Vagina (tissue), 2 donors: ENCODE data around the gene CTSE. TPM values are rescaled to one million over a fixed set of nuclear protein-coding genes. Genes with fewer than 3 reads are reported as not detected.

Source experiments
- DNase-seq, 2 donors: peaks; one replicate each; pipeline ENCODE4 v3.0.0-alpha.2; 2017; ENCODE audit errors: extremely low spot score in 2 of 2
- H3K27ac ChIP-seq: fragments of 200-600 bp; sonication (generic); one replicate; pipeline ENCODE4 v1.5.1; 2019
- H3K27me3 ChIP-seq: fragments of 200-600 bp; sonication (generic); one replicate; pipeline ENCODE4 v1.5.1; 2019
- H3K36me3 ChIP-seq, 2 donors: fragments of 200-600 bp; sonication (generic); one replicate each; pipeline ENCODE4 v1.5.1; 2017 to 2019
- H3K4me1 ChIP-seq: fragments of 200-600 bp; sonication (generic); one replicate; pipeline ENCODE4 v1.5.1; 2019
- H3K4me3 ChIP-seq, 2 donors: fragments of 200-600 bp; sonication (generic); 1 replicate in 1 of 2; 2 replicates in 1 of 2; pipeline ENCODE4 v1.5.1; 2016 to 2019
- H3K9me3 ChIP-seq: fragments of 200-600 bp; sonication (generic); one replicate; pipeline ENCODE4 v1.5.1; 2019
- POLR2A ChIP-seq, 2 donors: fragments of 450-650 bp; IDR thresholded peaks; one replicate each; pipeline ENCODE4 v1.6.1; 2017; ENCODE audit warnings: antibody characterized with exemption in 2 of 2, mild to moderate bottlenecking in 2 of 2, moderate library complexity in 2 of 2
- POLR2AphosphoS5 ChIP-seq, 2 donors: sonication (generic); formaldehyde crosslinking; IDR thresholded peaks; one replicate each; pipeline ENCODE4 v1.9.0; 2017; ENCODE audit warnings: antibody characterized with exemption in 2 of 2, mild to moderate bottlenecking in 2 of 2, low read depth in 1 of 2; ENCODE audit not compliant: insufficient read depth in 1 of 2
- intact Hi-C: fragments of 100-400 bp; cut with DNase I; formaldehyde crosslinking; loops from one replicate; pipeline ENCODE4 v1.15.1; 2023
- total RNA-seq: library from RNA; depleted of rRNA; stranded (reverse); fragments of >200 nt; gene quantifications from one replicate; pipeline ENCODE4 v1.2.3, GENCODE V29; 2016
- TF ChIP-seq, protein P1 (sequence below), 3 experiments: fragments of 450-650 bp in 2 of 3; fragments of 200-600 bp in 1 of 3; sonication (generic) in 1 of 3; IDR thresholded peaks; one replicate each; pipeline ENCODE4 v1.5.1; 2017 to 2019; ENCODE audit warnings: antibody characterized with exemption in 3 of 3, mild to moderate bottlenecking in 2 of 3, moderate library complexity in 2 of 3

The CTSE gene
- total RNA-seq, 1 donor from 2014 or later: not detected

DNA sequence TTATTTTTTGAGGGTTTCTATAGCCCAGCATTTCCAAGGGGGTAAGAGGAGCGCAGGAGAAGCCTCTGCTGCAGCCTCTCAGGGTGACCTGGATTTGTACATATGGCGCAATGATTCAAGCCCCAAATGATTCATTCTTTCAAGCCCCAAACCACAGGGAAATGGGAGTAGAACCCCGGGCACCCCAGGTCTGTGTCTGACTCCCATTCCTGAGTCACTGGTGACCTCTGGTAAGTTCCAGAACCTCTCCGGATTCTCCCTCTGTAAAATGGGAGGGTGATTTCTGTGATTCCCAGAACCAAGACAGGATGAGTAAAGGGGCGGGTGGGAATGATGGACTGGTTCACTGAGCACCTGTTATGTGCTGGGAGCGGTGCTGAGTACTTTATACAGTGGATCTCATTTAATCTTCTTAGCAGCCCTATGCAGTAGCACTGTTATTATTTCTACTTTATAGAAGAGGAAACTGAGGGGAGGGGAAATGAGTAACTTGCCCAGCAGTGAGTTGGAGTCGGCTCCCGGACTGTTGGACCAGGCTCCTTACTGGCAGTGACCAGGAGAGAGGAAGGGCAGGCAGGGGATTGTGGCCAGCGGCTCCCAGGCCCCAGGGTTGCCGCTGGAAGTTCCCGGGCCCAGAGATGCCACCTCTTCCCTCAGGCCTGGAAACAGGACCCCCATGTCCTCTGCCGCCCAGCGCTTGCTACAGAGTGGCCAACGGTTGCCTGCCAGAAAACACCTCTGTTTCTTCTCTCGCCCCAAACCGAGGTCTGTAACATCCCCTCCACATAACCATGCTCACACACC, 60.1 kb downstream of the CTSE start:
- no peaks in the 10 kb centered on the region for H3K36me3 ChIP-seq
- H3K27ac ChIP-seq: no peak overlapping the region

GRCh38 chr1:205962821-205963221, 60.9 kb downstream of the CTSE start:
- intact Hi-C loops: no loop called here
- Histone ChIP-seq H3K27ac (no peak overlapping the region), H3K4me1 (peaks cover 6% of the 10 kb centered on the region), H3K27me3 (no peaks in the 10 kb centered on the region), H3K9me3 (no peaks in the 10 kb centered on the region), H3K4me3 (no peak overlapping the region), H3K36me3 (no peaks in the 10 kb centered on the region)
- DNase-seq: no peak
- TF ChIP-seq POLR2AphosphoS5 (IDR thresholded peaks at IDR 0.05; ENCODE audit: insufficient read depth in 1 of 2, low read depth in 1 of 2) (no peak), POLR2A (IDR thresholded peaks at IDR 0.05) (no peak)
- TF ChIP-seq, protein P1, sequence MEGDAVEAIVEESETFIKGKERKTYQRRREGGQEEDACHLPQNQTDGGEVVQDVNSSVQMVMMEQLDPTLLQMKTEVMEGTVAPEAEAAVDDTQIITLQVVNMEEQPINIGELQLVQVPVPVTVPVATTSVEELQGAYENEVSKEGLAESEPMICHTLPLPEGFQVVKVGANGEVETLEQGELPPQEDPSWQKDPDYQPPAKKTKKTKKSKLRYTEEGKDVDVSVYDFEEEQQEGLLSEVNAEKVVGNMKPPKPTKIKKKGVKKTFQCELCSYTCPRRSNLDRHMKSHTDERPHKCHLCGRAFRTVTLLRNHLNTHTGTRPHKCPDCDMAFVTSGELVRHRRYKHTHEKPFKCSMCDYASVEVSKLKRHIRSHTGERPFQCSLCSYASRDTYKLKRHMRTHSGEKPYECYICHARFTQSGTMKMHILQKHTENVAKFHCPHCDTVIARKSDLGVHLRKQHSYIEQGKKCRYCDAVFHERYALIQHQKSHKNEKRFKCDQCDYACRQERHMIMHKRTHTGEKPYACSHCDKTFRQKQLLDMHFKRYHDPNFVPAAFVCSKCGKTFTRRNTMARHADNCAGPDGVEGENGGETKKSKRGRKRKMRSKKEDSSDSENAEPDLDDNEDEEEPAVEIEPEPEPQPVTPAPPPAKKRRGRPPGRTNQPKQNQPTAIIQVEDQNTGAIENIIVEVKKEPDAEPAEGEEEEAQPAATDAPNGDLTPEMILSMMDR (IDR thresholded peaks at IDR 0.05): no peak

More for the DNA sequence above, 60.1 kb downstream of the CTSE start:
- TF ChIP-seq POLR2AphosphoS5 (IDR thresholded peaks at IDR 0.05; ENCODE audit: insufficient read depth in 1 of 2, low read depth in 1 of 2): no peak
- TF ChIP-seq, protein P1 (IDR thresholded peaks at IDR 0.05): no peak
- no peak for TF ChIP-seq POLR2A (IDR thresholded peaks at IDR 0.05)
- no peak for DNase-seq
- no peaks in the 10 kb centered on the region for H3K27me3 ChIP-seq
- H3K4me3 ChIP-seq: no peak overlapping the region
- peaks cover 6% of the 10 kb centered on the region for H3K4me1 ChIP-seq
- intact Hi-C loops: no loop called here
- no peaks in the 10 kb centered on the region for H3K9me3 ChIP-seq

DNA sequence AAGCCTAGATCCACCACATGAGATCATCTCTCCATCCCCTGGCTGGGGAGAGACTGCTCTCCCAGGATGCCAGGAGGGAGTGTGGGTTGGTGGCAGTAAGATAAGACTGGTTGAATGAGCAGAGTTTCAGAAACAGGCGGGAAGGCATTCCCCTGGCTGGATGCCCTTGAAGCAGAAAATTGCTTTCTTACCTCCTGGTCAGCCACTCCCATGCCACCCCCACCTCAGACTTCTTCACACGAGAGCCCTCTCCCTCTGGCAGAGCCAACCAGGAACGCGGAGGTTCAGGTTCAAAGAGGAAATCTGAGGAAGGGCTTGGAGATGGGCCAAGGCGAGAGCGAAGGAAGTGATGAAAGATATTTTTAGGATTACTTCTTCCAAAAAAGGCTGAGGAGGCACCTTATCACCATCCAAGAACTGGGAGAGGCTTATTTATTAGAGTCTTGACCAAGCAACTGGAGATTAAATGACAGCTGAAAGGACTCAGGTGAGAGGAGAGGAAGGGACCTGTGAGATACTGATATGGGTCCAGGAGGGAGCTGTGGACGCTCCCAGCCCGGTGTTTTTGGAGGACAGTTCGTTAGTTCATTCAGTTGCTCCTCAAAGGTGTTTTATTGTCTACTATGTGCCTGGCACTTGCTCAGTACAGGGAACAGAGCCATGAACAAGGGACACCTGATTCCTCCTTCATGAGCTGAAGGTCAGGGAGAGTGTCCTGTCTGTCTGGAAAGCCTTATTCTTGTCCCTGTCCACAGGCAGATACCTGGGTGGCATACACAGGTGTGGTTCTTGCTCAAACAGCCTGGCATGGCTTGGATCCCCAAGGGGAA, 61.5 kb downstream of the CTSE start:
- intact Hi-C loops: no loop called here
- Histone ChIP-seq H3K4me1 (peaks cover 6% of the 10 kb centered on the region), H3K36me3 (no peaks in the 10 kb centered on the region), H3K27me3 (no peaks in the 10 kb centered on the region), H3K27ac (no peak overlapping the region), H3K4me3 (no peak overlapping the region), H3K9me3 (no peaks in the 10 kb centered on the region)
- no peak for DNase-seq
- no peak for TF ChIP-seq POLR2A (IDR thresholded peaks at IDR 0.05)
- no peak for TF ChIP-seq POLR2AphosphoS5 (IDR thresholded peaks at IDR 0.05; ENCODE audit: insufficient read depth in 1 of 2, low read depth in 1 of 2)
- TF ChIP-seq, protein P1 (IDR thresholded peaks at IDR 0.05): no peak

DNA sequence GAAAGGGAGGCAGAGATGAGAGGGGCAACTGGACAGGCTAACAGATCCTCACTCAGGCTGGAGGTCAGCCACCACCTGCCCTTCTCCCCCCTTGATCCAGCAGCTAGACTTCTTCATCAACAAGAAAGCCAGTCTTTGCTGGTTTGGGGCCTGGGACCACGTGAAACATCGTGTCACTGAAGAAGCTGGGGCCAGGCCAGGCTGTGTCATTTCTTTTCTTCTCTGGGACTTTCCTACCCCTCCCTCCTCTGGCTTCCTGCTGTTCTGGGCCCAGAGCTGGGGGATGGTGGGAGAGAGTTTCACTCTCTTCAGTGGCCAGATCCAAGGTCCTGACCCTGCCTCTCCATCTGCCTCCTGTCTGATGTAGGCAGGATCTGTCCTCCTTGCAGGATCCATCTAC, 62.3 kb downstream of the CTSE start:
- no peak for DNase-seq
- TF ChIP-seq POLR2AphosphoS5 (IDR thresholded peaks at IDR 0.05; ENCODE audit: insufficient read depth in 1 of 2, low read depth in 1 of 2): no peak
- TF ChIP-seq, protein P1 (IDR thresholded peaks at IDR 0.05): no peak
- TF ChIP-seq POLR2A (IDR thresholded peaks at IDR 0.05): no peak
- Histone ChIP-seq H3K36me3 (no peaks in the 10 kb centered on the region), H3K4me1 (peaks cover 6% of the 10 kb centered on the region), H3K27me3 (no peaks in the 10 kb centered on the region), H3K27ac (no peak overlapping the region), H3K9me3 (no peaks in the 10 kb centered on the region), H3K4me3 (no peak overlapping the region)
- intact Hi-C loops: no loop called here
